ENCODE measurements around the gene FEZF2. TPM values are rescaled to one million over a fixed set of nuclear protein-coding genes. Genes with fewer than 3 reads are reported as not detected.

The FEZF2 gene
- total and polyA plus RNA-seq, 11 donors, result not detected

DNA sequence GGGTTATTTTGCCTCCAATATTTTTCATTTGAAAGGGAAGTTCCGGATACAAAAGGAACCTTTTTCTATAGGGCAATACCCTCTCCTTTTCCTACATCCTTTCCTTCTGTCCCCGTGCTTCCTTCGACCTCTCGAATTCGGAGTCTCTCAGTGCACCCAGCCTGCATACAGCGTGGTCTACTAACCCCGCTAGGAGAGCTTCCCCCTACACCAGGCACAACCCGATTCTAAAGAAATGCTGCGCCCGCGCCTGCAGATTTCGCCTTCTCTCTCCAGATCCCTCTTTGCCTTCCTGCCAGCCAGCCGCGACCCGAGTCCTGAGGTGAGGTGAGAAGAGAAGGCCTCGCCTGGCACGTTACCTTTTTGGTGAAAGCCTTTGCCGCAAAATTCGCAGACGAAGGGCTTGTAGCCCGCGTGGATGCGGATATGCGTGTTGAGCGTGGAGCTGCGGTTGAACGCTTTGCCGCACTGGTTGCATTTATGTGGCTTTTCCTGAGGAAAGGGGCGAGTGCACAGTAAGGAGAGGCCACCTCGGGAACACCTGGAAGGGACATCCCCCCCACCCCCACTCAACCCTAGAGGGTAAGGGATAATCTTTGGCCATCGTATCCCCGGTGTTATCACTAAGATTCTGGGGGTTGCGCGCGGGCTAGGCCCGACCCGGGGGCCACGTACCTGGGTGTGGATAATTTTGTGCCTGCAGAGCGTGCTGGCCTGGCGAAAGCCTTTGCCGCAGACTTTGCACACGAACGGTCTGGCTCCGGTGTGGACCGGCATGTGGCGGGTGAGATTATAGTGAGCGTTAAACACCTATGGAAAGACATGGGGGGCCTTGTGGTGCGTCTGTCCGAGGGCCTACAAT, 2.3 kb downstream of the FEZF2 start:
- ATAC-seq, result no peak
- DNase-seq, result no peak

DNA sequence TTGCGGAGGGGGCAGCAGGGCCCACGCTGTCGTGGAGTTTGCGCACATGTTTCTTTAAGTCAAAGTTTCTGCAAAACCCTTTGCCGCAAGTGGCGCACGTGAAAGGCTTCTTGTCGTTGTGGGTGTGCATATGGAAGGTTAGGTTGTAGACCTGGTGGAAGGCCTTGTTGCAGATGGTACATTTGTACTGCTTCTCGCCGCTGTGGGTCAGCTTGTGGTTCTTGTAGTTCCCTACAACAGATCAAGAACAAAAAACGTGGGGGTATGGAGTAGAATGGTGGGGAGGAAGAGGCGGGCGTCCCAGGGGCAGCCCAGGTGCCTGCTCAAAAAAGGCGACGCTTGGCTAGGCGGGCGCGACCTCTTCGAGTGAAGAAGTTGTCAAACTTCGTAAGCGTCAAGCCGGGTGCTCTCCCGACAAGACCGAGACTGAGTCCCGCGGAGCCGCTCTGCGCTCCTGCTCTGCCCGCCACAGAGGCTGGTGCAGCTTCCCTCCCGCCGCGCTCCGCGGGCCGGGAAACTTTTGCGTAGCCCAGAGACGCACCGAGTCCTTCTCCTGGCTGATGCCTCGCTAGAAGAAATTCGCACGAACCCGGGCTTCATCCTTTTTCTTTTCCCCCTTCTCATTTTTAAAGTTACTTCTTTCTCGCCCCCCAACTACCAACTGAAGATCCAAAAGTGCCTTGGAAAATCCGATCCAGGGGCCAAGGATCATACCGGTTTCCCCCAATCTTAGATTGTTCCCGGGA, 3.1 kb downstream of the FEZF2 start:
- Histone ChIP-seq H3K27ac (no peak overlapping the region), H3K36me3 (no peaks in the 10 kb centered on the region), H3K9me3 (no peaks in the 10 kb centered on the region), H3K4me3 (no peak overlapping the region), H3K4me1 (peaks cover 0 to 64% (median 14%) of the 10 kb centered on the region in 12 donors), H3K27me3 (peaks cover 68 to 100% (median 97%) of the 10 kb centered on the region in 9 donors)
- intact Hi-C loops (cut with DNase I), result no loop called here
- WGBS, 4 donors, result 2 to 3% (median 3%) methylated on average over 46 of the region's 46 CpGs
- ATAC-seq, result peak in 1 of 4 donors; percentile 20
- no peak for DNase-seq
- no peak for TF ChIP-seq POLR2A (IDR thresholded peaks at IDR 0.05)
- TF ChIP-seq, protein P1, sequence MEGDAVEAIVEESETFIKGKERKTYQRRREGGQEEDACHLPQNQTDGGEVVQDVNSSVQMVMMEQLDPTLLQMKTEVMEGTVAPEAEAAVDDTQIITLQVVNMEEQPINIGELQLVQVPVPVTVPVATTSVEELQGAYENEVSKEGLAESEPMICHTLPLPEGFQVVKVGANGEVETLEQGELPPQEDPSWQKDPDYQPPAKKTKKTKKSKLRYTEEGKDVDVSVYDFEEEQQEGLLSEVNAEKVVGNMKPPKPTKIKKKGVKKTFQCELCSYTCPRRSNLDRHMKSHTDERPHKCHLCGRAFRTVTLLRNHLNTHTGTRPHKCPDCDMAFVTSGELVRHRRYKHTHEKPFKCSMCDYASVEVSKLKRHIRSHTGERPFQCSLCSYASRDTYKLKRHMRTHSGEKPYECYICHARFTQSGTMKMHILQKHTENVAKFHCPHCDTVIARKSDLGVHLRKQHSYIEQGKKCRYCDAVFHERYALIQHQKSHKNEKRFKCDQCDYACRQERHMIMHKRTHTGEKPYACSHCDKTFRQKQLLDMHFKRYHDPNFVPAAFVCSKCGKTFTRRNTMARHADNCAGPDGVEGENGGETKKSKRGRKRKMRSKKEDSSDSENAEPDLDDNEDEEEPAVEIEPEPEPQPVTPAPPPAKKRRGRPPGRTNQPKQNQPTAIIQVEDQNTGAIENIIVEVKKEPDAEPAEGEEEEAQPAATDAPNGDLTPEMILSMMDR (IDR thresholded peaks at IDR 0.05), result no peak

More for the DNA sequence above, 2.3 kb downstream of the FEZF2 start:
- no peak overlapping the region for H3K4me3 ChIP-seq
- H3K27ac ChIP-seq, result no peak overlapping the region
- H3K27me3 ChIP-seq, result peaks cover 74 to 100% (median 97%) of the 10 kb centered on the region in 9 donors
- no peak for TF ChIP-seq POLR2A (IDR thresholded peaks at IDR 0.05)
- TF ChIP-seq, protein P1 (IDR thresholded peaks at IDR 0.05), result no peak
- no peaks in the 10 kb centered on the region for H3K9me3 ChIP-seq
- peaks cover 0 to 64% (median 14%) of the 10 kb centered on the region in 12 donors for H3K4me1 ChIP-seq
- WGBS, 4 donors, result 2 to 5% (median 4%) methylated on average over 43 to 49 of the region's 49 CpGs
- no peaks in the 10 kb centered on the region for H3K36me3 ChIP-seq
- intact Hi-C loops (cut with DNase I), result no loop called here

DNA sequence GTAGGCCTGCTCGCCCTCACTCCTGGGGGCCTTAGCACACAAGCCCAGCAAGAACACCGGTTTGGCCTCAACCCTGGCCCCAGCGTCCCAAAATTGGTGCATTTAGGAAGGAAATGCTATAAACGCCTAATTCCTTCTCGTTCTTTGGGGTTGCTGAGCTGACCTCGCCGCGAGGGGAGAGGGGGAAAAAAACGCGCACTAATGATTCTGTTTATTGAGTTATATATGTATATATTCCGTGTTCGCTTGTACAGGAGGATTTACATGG, 3.9 kb downstream of the FEZF2 start:
- Histone ChIP-seq H3K4me3 (peak overlapping the region in 5 of 12 donors; percentile 11 to 37 (median 23)), H3K27me3 (peaks cover 62 to 98% (median 90%) of the 10 kb centered on the region in 9 donors)

More for the DNA sequence above, 3.9 kb downstream of the FEZF2 start:
- DNase-seq (no peak), ATAC-seq (no peak)
- H3K4me1 ChIP-seq, result peaks cover 0 to 60% (median 12%) of the 10 kb centered on the region in 12 donors
- intact Hi-C loops (cut with DNase I), result no loop called here
- H3K36me3 ChIP-seq, result no peaks in the 10 kb centered on the region
- no peak overlapping the region for H3K27ac ChIP-seq
- WGBS, 4 donors, result 3 to 6% (median 4%) methylated on average over 12 of the region's 12 CpGs
- H3K9me3 ChIP-seq, result no peaks in the 10 kb centered on the region
- TF ChIP-seq, protein P1 (IDR thresholded peaks at IDR 0.05), result no peak
- TF ChIP-seq POLR2A (IDR thresholded peaks at IDR 0.05), result no peak
